Inflammatory macrophage treated with lipopolysaccharide for 4 hours (primary cell): ENCODE results near the gene NOTCH3.

Experiments
- DNase-seq: peaks from one replicate; pipeline ENCODE4 v3.0.0-alpha.2; 2020

The NOTCH3 gene

DNA sequence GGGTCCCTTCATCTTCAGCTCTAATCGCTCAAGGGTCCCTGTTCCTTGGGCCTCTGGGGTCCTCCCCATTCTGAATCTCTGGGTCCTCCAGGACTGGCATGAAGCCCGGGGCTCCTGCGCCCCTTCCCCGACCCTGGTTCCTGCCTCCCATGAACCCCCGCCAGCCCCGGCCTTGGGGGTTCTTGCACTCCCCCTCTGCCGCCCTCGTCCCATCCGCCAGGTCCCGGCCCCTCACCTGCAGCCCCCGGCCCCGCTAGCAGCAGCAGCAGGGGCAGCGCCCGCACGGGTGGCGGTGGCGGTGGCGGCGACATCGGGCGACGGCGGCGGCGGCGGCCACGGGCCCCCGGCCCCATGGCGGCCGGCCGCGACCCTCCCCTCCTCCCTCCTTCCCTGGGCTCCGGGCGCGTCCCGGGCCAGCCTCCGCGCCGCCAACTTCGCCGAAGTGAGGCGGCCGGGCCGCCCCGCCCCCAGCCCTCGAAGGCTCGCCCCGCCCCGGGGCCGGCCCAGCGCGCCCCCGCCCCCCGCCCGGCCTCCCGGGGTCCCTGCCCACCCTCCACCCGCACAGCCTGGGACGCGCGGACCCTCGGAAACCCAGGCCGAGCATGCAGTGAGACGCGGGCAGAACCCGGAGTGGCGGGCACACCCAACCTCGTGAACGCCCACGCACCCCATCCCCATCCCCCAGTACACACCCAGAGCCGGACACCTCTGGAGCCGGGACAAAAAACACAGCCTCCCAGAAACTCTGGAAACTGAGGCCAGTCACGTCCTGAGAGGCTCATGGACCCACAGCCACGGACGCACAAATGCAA, at the start of gene NOTCH3:
TSS of gene NOTCH3 (minus strand) at position 443 of the 812 bp plus-strand sequence. CDS start at position 353, 90 bp downstream.
- DNase-seq, result no peak

DNA sequence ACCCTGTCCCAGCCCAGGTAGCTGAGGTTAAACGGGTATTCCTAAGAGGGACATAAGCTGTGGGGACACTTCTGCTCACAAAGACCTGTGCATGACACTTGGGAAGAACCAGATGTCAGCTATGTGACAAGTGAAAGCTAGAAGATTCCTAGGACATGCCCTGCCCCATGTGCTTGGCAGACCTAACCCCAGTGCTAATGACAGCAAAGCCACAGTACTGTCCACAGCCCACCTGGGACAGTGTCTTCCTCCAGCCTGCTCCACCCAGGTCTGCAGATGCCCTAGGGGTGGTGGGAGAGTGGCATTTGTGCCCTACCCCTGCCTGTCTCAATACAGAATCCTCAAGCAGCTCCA, 49.8 kb upstream of the NOTCH3 start:
- no peak for DNase-seq

DNA sequence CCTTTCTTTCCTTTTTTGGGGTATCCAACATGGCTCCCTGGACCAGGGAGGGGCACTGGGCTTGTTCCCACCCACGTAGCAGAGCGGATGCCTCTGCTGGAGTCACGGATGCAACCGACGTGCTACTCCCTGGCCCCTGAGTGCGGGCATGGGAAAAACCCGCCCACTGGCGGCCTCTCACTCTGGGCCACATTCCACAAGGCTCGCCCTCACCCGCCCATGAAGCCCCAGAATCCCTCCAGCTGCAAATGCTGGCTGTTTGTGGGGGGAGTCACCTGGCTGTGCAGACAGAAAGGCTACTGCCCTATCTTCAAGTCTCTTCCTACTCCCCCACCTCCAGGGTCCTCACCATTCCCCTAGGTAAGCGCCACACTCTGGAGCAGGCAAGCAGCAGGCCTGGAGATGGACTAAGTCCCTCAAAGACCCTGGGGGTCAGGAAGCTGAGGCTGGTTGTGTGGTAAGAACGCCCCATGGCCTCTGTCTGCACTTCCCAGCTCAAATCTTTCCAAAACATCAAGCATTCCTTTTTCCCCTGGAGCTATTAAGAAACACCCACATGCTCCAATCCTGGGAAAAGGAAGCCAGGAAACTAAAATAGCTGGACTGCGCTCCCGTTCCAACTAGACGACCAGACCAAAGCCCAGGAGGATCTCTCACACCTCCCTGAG, 49.3 kb upstream of the NOTCH3 start:
- no peak for DNase-seq

DNA sequence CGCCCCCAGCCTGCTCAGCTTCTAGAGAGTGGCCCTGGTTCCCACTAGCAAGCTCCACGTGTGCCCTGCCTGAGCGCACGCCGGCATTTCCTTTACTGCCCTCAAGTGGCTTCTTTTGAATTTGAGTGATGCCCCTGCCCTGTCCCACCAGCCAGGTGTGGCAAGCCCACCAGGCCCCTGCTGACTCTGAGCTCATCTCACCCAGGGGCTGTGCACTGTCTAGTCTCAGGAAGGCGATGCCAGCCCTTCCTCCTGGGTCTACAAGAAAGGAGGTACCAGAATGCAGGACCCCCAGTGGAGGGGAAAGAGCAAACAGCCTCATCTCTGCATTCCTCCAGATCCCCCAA, 48.7 kb upstream of the NOTCH3 start:
- no peak for DNase-seq

- no peak for DNase-seq
These were observed 48.1 kb upstream of the NOTCH3 start for GRCh38 chr19:15248648-15249527.

DNA sequence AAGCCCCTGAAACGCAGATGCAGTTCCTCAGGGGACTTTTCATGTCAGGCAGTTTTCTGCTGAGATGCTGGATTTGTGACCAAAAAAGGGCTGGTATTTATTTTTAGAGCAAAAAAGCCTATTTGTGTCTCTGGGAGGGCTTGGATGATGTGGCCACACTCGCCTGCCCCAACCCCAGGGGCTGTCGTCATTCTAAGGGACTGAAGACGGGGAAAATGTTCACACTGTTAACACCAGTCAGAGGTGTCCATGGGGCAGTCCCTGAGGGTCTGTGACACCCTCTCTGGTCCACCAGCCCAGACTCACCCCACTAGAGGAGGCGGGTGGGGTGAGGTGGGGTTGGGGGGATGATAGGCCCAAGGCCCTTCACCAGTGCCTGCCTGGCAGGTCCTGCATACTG, 47.3 kb upstream of the NOTCH3 start:
- no peak for DNase-seq

DNA sequence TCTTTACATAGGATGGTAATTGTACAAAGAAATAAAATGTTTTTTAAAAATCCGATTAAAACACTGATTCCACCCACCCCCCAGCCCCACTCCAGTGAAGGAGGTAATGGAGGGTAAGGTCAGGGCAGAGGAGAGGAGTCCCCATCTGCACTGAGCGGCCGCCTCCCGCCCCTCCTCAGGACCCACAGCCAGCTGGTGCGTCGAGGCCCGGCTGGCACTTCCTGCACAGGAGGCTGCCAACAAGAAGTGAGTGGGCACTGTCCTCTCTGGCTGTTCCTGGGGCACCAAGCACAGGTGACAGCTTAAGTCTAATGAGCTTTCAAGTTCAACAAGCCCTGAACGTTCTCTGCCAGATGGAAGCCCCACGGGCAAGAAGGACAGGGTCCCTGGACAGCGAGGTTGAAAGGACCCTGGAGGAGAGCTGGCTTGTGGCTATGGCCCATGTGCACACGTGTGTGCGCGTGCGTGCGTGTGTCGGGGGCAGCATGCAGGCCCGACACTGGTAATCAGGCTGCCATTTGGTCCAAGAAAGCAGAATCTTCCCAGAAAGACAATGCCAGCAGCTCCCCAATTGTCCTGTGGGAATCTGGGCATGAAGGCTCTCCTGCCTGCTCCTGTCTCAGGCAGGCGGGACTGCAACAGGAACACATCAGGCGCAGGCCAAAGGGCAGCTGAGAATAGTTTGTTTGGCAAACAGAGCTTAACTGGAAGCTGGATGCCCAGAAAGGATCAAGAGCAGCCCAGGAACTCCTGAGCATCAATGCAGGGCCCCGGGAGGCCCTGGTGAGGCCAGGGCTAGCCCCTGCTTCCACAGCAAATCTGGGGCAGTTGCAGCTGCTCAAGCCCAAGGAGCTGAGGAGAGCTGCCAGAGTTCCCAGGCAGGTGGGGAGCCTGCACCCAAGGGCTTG, 46.6 kb upstream of the NOTCH3 start:
- DNase-seq, result no peak

- DNase-seq, result no peak
These were observed 45.3 kb upstream of the NOTCH3 start for GRCh38 chr19:15246198-15246481.

DNA sequence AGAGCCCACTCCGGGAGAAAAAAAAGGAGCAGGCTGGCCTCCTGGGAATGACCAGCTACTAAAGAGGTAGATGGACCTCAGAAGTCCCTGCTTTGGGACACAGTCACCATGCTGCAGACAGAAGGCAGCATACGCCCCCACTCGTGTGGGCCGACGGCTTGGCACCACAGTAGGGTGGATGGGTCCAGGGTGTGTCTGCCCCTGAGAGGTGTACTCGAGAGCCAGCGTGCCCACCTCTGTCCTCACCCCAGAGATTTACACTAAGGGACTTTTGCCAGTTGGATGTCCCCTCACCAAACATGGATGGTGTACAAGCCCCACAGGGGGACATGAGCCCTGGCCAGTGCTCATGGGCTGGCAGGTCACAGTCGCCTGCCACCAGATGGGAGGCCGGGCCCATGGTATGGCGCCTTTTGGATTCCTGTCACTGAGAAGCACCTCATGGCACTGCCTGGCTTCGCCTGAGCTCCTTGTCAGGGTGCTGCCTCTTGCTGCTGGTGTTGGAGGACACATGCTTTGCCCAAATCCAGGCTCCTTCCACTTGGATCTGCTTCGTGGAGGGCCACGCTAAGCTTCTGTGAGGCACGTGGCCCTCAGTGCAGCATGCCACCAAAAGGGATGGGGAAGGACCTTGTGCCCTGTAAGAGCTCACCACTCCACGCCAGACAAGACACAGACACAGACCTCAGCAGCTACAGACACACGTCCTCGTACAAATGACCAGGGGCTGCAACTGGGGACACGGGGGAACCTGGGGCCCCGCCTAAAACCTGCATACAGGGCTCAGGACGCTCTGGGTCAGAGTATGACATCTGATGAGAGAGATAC, 44.8 kb upstream of the NOTCH3 start:
- DNase-seq, result no peak

- no peak for DNase-seq
These were observed 44.0 kb upstream of the NOTCH3 start for GRCh38 chr19:15244808-15245207.

DNA sequence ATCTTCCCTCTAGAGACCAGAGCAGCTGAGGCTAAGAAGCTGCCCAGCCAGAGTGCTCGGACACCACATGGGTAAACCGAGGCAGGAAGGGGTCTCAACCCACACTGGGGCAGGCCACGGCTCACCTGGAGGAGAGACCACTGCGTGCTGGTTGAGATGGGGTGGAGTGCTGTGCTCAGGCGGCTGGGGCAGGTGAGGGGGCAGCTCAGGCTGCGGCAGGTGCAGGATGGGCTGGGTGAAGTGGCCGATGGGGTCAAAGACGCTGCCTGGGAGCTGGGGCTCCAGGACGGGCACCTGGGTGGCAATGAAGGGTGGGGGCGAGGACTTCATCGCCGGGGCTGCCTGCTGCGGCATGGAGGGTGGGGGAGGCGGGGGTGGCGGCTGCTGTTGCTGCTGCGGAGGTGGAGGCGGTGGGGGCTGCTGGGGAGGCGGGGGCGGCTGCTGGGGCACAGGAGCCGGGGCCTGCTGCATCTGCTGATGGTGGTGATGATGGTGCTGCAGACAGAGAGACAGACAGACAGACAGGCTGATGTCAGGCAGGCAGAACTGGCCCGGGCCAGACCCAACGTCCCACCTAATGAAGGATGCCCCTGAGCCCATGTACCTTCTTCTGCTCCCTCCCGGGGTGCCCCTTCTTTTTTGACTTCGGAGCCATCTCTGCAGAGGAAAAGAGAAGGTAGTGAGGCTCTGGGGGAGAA, 43.5 kb upstream of the NOTCH3 start:
- no peak for DNase-seq

DNA sequence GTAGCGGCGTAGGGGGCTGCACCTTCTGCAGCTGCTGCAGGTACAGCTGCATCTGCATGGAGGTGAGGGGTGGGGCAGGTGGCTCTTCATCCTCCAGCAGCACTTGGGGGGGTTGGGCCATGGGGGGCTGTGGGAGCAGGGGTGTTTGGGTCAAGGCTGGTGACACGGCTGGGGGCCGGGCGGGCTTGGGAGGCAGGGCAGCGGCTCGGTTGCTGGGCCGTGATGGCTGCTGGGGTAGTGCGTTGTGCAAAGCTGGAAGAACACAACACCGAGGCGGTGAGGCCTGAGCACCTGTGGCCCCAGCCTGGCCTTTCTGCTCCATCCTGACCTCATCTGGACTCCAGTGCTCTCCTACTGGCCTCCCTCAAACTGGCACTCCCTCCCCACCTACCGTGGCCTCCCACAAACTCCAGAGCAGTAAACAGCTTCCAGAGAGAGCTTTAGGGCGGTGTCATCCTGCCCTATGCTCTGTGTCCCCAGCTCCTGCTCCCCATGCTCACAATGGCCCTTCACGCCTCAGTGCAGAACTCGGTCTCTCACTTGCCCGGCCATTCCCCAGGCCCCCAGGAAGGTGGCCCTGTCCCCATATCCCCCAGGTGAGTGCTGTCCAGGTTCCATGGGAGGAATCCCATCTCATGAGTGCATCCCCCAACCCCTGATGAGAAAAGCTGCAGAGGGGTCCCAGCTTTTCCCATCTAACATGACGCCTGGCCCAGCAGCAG, 42.6 kb upstream of the NOTCH3 start:
- DNase-seq, result no peak

DNA sequence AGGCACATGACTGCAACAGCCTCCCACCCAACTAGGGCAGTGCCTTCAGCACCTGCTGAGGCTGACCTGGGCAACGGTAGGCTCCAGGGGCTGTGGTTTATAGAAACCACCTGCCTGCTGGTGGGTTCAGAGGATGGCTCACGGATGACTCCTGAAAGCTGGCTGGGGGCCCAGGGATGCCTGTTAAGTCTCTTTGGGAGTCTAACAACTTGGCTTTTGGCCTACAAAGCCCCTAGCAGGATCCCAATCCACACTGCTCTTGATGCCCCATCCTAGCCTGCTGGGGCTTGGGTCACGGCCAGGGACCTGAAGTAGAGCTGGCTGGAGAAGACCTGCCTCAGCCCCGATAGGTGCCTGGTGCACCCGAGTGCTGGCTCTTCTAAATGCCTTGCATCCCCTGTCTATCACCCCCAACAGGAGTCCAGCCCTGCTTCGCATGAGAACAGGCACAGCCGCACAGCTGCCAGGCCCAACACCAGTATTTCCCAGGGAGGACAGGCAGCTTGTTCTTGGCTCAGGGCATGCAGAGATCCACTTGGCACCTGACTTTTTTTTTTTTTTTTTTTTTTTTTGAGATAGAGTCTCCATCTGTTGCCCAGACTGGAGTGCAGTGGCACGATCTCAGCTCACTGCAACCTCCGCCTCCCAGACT, 40.6 kb upstream of the NOTCH3 start:
- no peak for DNase-seq

- DNase-seq, result no peak
These were observed 39.7 kb upstream of the NOTCH3 start for GRCh38 chr19:15240515-15240914.

- no peak for DNase-seq
These were observed 38.6 kb upstream of the NOTCH3 start for GRCh38 chr19:15239337-15239949.

DNA sequence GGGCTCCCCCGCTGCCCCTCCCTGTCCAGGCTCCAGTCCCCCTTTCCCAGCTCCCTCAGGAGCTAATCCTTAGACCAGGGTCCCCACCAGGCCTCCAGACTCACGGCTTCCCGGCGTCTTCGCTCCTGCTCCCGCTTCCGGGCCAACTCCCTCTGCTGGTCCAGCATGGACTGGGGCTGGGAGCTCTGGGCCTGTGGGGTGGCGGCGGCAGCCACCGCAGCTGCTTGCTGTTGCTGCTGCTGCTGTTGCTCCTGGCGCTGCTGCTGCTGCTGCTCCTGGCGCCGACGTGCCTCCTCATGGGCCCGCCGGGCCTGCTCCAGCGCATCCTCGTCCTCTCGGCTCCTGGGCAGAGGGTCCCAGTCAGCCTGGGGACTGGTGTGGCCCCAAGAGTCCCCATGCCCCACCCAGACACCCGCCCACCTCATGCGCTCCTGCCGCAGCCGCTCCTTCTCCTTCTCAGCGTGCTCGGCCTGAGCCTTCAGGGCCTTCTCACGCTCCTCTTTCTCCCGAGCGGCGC, 37.9 kb upstream of the NOTCH3 start:
- DNase-seq, result no peak

DNA sequence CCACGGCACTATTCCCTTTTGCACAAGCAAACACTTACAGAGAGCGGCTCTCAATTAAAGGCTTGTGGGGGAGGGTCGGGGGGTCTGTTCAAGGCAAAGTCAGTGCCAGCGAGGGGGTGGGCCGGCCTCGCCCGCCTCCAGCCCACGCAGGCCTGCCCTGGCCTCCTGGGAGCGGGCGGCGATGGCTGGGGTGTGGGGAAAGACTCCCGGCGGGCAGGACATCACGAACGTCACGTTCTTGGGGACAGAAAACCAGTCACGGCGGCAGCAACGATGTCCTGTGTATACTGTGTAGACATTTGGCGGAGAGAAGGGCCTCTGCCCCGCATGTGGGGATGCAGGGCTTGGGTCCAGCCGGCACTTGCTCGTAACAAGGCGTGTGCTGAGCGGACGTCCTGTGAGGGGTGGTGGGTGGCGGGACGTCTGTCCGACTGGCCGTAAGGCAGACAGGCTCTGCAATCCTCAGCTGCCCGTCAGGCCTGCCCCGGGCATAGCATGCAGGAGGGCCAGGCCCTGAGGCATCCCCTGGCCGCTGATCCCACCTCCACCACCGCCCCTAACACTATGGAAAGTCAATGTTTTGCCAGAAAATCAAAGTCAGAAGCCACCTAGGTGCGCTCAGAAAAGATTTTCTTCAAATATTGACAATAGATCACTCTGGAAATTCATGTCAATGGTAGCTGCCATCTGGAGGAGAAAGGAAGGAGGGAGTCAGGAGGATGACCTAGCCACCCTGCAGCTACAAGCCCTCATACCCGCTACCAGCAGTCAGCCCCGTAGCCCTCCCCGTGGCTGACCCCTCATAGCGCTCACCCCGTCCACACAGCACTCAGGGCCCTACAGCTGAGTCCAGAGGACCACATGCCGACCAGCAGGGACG, 37.2 kb upstream of the NOTCH3 start:
- DNase-seq, result no peak

GRCh38 chr19:15236886-15237285, 36.1 kb upstream of the NOTCH3 start:
- no peak for DNase-seq
